Lower lobe of right lung (tissue), 2 donors: ENCODE data around the gene DIAPH3. TPM values are rescaled to one million over a fixed set of nuclear protein-coding genes. Genes with fewer than 3 reads are reported as not detected.

Source experiments
- ATAC-seq, 2 donors: fragments of 200-7000 bp; cut with Tn5 transposase; one replicate each; pipeline ENCODE4 v1.9.1; 2020 to 2022; ENCODE audit warnings: mild to moderate bottlenecking in 2 of 2, moderate library complexity in 2 of 2
- DNase-seq: peaks from one replicate; pipeline ENCODE4 v3.0.0-alpha.2; 2020
- H3K27ac ChIP-seq: fragments of 200-600 bp; one replicate; pipeline ENCODE4 v1.8.0; 2022
- H3K27me3 ChIP-seq: fragments of 200-600 bp; one replicate; pipeline ENCODE4 v1.8.0; 2022; ENCODE audit warnings: low read depth
- H3K36me3 ChIP-seq: fragments of 200-600 bp; one replicate; pipeline ENCODE4 v1.8.0; 2022; ENCODE audit warnings: mild to moderate bottlenecking
- H3K4me1 ChIP-seq: fragments of 200-600 bp; one replicate; pipeline ENCODE4 v1.8.0; 2022
- H3K4me3 ChIP-seq: fragments of 200-600 bp; one replicate; pipeline ENCODE4 v1.8.0; 2022; ENCODE audit warnings: mild to moderate bottlenecking
- H3K9me3 ChIP-seq: fragments of 200-600 bp; one replicate; pipeline ENCODE4 v1.8.0; 2022
- intact Hi-C: fragments of 100-400 bp; cut with DNase I; formaldehyde crosslinking; loops from one replicate; pipeline ENCODE4 v1.11.0; 2022
- total RNA-seq: library from RNA; stranded (reverse); fragmentation: NEBNext Ultra II Directional; extraction: Animal tissue kit (Norgen Biotek cat#: 25700); gene quantifications from one replicate; pipeline ENCODE4 v1.2.1, GENCODE V29; 2021
- TF ChIP-seq, protein P1 (sequence below): fragments of 200-600 bp; IDR thresholded peaks from one replicate; pipeline ENCODE4 v1.8.0; 2022; ENCODE audit warnings: antibody characterized with exemption, mild to moderate bottlenecking
- donor health status: DM: no; HTN: yes; CAD: no; lungs with severe emphysema.

Gene DIAPH3
- total RNA-seq, 1 donor from 2014 or later: 3.2 TPM

- no peak for DNase-seq
- intact Hi-C loops: no loop called here
- TF ChIP-seq, protein P1, sequence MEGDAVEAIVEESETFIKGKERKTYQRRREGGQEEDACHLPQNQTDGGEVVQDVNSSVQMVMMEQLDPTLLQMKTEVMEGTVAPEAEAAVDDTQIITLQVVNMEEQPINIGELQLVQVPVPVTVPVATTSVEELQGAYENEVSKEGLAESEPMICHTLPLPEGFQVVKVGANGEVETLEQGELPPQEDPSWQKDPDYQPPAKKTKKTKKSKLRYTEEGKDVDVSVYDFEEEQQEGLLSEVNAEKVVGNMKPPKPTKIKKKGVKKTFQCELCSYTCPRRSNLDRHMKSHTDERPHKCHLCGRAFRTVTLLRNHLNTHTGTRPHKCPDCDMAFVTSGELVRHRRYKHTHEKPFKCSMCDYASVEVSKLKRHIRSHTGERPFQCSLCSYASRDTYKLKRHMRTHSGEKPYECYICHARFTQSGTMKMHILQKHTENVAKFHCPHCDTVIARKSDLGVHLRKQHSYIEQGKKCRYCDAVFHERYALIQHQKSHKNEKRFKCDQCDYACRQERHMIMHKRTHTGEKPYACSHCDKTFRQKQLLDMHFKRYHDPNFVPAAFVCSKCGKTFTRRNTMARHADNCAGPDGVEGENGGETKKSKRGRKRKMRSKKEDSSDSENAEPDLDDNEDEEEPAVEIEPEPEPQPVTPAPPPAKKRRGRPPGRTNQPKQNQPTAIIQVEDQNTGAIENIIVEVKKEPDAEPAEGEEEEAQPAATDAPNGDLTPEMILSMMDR: no peak
Measured at GRCh38 chr13:59755632-59756290, 408.0 kb downstream of the DIAPH3 start.

GRCh38 chr13:59754411-59754810 is 409.3 kb downstream of the DIAPH3 start:
- TF ChIP-seq, protein P1: no peak
- no peak for ATAC-seq

More at GRCh38 chr13:59755632-59756290, 408.0 kb downstream of the DIAPH3 start:
- H3K4me1 ChIP-seq: no peaks in the 10 kb centered on the region
- no peaks in the 10 kb centered on the region for H3K27me3 ChIP-seq
- H3K36me3 ChIP-seq: no peaks in the 10 kb centered on the region
- no peaks in the 10 kb centered on the region for H3K9me3 ChIP-seq
- no peak for ATAC-seq
- no peak overlapping the region for H3K27ac ChIP-seq
- no peak overlapping the region for H3K4me3 ChIP-seq

GRCh38 chr13:59750860-59751259 is 412.9 kb downstream of the DIAPH3 start:
- ATAC-seq: no peak
- no peaks in the 10 kb centered on the region for H3K4me1 ChIP-seq
- TF ChIP-seq, protein P1: no peak
- no peak overlapping the region for H3K27ac ChIP-seq
- DNase-seq: no peak
- H3K36me3 ChIP-seq: no peaks in the 10 kb centered on the region
- no peak overlapping the region for H3K4me3 ChIP-seq
- H3K27me3 ChIP-seq: no peaks in the 10 kb centered on the region
- intact Hi-C loops: no loop called here
- no peaks in the 10 kb centered on the region for H3K9me3 ChIP-seq

More at GRCh38 chr13:59754411-59754810, 409.3 kb downstream of the DIAPH3 start:
- Histone ChIP-seq H3K4me1 (no peaks in the 10 kb centered on the region), H3K27me3 (no peaks in the 10 kb centered on the region), H3K27ac (no peak overlapping the region), H3K4me3 (no peak overlapping the region), H3K36me3 (no peaks in the 10 kb centered on the region), H3K9me3 (no peaks in the 10 kb centered on the region)
- no peak for DNase-seq
- intact Hi-C loops: no loop called here

DNA sequence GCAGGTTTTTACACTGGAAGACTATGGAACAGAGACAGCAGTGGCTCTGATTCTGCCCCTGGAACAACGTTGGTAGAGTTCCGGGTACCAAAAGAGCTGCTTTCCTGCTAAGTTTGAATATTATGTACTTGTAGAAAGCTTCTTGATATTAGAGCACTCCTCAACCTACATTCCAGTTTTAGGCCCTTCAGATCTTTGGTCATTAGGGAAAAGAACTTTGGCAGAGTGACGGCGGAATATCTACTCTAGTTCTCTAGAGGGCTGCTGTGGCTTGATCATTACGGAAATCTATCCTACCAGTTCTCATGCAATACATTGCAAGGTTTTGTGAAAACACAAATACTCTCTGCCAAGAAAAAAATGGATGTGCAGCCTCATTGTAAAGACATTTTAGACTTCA is 415.7 kb downstream of the DIAPH3 start:
- TF ChIP-seq, protein P1: no peak
- H3K4me1 ChIP-seq: no peaks in the 10 kb centered on the region
- no peaks in the 10 kb centered on the region for H3K36me3 ChIP-seq
- H3K4me3 ChIP-seq: no peak overlapping the region
- DNase-seq: no peak
- H3K9me3 ChIP-seq: no peaks in the 10 kb centered on the region
- no peaks in the 10 kb centered on the region for H3K27me3 ChIP-seq
- ATAC-seq: no peak
- intact Hi-C loops: no loop called here
- H3K27ac ChIP-seq: no peak overlapping the region

GRCh38 chr13:59747529-59747928 is 416.2 kb downstream of the DIAPH3 start:
- no peak for ATAC-seq
- H3K27me3 ChIP-seq: no peaks in the 10 kb centered on the region

More at GRCh38 chr13:59747529-59747928, 416.2 kb downstream of the DIAPH3 start:
- DNase-seq: no peak
- Histone ChIP-seq H3K36me3 (no peaks in the 10 kb centered on the region), H3K4me3 (no peak overlapping the region), H3K4me1 (no peaks in the 10 kb centered on the region), H3K9me3 (no peaks in the 10 kb centered on the region), H3K27ac (no peak overlapping the region)
- TF ChIP-seq, protein P1: no peak
- intact Hi-C loops: no loop called here
